Uterus (tissue), 2 donors: ENCODE measurements around the gene THOC6.

Source experiments
- CTCF ChIP-seq, 4 experiments: fragments of 200-600 bp in 2 of 4; fragments of 450-650 bp in 2 of 4; sonication (generic) in 2 of 4; IDR thresholded peaks; one replicate each; pipeline ENCODE4 v1.5.1; 2016 to 2019; ENCODE audit warnings: antibody characterized with exemption in 4 of 4, mild to moderate bottlenecking in 2 of 4, moderate library complexity in 1 of 4
- POLR2A ChIP-seq, 2 donors: fragments of 450-650 bp; IDR thresholded peaks; one replicate each; pipeline ENCODE4 v1.6.1; 2016; ENCODE audit warnings: antibody characterized with exemption in 2 of 2, mild to moderate bottlenecking in 1 of 2, moderate library complexity in 1 of 2

GRCh38 chr16:3007957-3008689, 15.7 kb upstream of the THOC6 start:
- no peak for TF ChIP-seq CTCF (IDR thresholded peaks at IDR 0.05)
- TF ChIP-seq POLR2A (IDR thresholded peaks at IDR 0.05): no peak
